GM19324 (cell line): ENCODE measurements around the gene NABP2.
"Not testable (repeated sequence)": the region's sequence is repeated elsewhere in the genome, so short reads cannot be mapped to it uniquely, and the experiment has no call there.

Source experiments
- ATAC-seq: cut with Tn5 transposase; IDR thresholded peaks from one replicate; pipeline ENCODE4 v1.9.1; 2021; ENCODE audit warnings: mild to moderate bottlenecking, moderate library complexity; ENCODE audit not compliant: unreplicated experiment, low FRiP score

Gene NABP2

DNA sequence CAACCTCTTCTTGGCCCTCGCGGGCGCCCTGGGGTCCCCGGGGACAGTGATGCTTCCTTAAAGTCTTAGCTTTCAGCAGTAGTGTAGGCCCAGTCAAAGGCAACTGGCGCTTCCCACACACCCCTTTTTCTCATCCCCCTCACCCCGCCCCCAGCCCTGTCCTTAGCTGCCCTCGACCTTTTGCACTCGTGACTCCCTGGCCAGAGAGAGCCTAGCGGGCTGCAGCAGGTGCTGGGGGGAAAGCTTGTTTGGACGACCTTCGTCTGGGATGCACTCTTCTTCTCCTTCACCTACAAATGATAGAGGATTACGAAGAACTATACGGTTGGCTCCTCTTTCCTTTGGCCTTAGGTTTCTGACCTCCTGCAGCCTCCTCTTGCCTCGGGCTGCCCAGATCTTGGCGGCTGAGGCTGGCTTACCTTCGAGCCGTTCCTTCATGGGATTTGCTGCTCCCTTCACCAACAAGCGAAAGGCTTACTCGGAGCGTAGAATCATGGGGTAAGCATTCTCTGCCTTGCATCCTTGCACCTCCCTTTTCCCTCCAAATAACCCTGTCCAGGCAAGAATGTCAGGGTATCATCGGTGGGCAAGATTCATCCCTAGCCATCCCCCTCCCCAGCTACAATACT is 43.4 kb downstream of the NABP2 start:
- peak; percentile 5 for ATAC-seq

- no peak for ATAC-seq
These were observed 46.9 kb downstream of the NABP2 start for GRCh38 chr12:56271031-56271430.

DNA sequence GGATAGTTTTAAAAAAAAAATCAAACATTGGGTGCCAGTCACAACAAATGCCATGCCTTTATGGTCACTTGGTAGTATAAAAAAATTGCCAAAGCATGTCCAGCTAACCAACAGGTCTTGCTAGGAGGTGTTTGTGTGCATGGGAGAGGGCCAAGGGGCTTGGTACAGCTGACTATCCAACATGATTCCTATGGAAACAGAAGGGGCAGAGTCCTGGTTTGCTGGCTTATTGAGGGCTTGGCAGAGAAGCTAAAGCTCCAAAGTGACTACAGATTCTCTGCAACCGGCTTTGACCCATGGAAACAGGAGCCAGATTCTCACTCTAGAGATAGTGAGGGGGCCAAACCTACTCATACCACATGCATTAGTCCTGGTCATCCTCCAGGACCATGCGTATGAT is 48.3 kb downstream of the NABP2 start:
- not testable (repeated sequence) for ATAC-seq

- ATAC-seq: no peak
These were observed 50.2 kb downstream of the NABP2 start for GRCh38 chr12:56274299-56274698.

GRCh38 chr12:56278905-56279304 is 54.8 kb downstream of the NABP2 start:
- ATAC-seq: no peak
